ENCODE results near the gene SLC37A1. TPM values are rescaled to one million over a fixed set of nuclear protein-coding genes. Genes with fewer than 3 reads are reported as not detected.

SLC37A1 gene
- total and polyA plus RNA-seq, 9 of the 15 experiments (the other 6 are each of a cell fraction or from before 2014, with no cell fraction given): 0.06 to 3.4 (median 0.40) TPM

DNA sequence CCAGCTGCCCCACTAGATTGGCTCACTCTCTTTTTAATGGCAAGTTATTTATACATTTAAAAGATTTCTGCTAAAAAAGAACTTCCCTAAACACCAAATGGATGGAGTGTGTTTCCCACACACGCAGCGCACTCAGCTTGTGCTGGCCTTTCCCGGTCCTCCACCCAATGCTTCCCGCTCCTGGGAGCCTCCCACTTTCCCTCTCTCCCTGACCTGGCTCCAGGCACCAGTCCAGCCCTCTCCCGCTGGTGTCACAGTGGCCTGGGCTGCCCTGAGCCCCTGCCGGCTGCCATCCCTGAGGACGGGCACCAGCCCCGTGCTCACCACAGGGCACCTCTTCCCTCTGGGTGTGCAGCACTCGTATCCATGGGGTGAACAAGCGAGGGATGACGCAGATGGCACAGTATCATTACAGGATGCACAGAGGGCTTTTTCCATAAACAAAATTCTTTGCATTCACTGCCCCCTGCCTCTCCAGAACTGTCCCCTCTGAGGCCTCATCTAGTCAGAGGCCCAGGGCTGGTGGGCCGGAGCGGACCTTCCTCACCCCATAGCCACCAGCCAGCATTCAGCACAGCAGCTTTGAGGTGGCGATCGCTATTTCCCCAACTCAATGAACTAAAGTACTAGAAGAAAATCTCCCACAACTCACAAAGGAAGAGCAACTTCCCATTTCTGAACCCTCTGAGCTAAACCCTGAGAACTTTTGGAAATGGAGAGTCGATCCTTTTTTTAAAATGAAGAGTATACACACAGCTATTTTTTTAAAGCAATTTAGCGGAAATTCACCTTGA, 68.5 kb downstream of the SLC37A1 start:
- H3K9me1 ChIP-seq (ENCODE audit: control insufficient read depth, insufficient read depth, low read length): no peaks in the 10 kb centered on the region
- H3K27me3 ChIP-seq (ENCODE audit: control insufficient read depth in 2 of 2, insufficient read depth in 2 of 2, low read length in 2 of 2): peaks cover 51 to 93% of the 10 kb centered on the region in 2 experiments
- peaks cover 4% of the 10 kb centered on the region; the same call in 1 of the 2 replicates for H4K20me1 ChIP-seq (replicated peaks; ENCODE audit: control insufficient read depth, insufficient read depth, low read length)
- no peaks in the 10 kb centered on the region for H3K36me3 ChIP-seq (ENCODE audit: control insufficient read depth, insufficient read depth, low read length)
- H3K4me3 ChIP-seq: no peak overlapping the region
- FAIRE-seq: no peak
- intact Hi-C loops (cut with micrococcal nuclease) (no loop called here), in situ Hi-C loops (cut with MboI) (no loop called here)
- H3K9me3 ChIP-seq (replicated peaks; ENCODE audit: control insufficient read depth, insufficient read depth, low read depth, low read length): no peaks in the 10 kb centered on the region
- TF ChIP-seq, protein P1, sequence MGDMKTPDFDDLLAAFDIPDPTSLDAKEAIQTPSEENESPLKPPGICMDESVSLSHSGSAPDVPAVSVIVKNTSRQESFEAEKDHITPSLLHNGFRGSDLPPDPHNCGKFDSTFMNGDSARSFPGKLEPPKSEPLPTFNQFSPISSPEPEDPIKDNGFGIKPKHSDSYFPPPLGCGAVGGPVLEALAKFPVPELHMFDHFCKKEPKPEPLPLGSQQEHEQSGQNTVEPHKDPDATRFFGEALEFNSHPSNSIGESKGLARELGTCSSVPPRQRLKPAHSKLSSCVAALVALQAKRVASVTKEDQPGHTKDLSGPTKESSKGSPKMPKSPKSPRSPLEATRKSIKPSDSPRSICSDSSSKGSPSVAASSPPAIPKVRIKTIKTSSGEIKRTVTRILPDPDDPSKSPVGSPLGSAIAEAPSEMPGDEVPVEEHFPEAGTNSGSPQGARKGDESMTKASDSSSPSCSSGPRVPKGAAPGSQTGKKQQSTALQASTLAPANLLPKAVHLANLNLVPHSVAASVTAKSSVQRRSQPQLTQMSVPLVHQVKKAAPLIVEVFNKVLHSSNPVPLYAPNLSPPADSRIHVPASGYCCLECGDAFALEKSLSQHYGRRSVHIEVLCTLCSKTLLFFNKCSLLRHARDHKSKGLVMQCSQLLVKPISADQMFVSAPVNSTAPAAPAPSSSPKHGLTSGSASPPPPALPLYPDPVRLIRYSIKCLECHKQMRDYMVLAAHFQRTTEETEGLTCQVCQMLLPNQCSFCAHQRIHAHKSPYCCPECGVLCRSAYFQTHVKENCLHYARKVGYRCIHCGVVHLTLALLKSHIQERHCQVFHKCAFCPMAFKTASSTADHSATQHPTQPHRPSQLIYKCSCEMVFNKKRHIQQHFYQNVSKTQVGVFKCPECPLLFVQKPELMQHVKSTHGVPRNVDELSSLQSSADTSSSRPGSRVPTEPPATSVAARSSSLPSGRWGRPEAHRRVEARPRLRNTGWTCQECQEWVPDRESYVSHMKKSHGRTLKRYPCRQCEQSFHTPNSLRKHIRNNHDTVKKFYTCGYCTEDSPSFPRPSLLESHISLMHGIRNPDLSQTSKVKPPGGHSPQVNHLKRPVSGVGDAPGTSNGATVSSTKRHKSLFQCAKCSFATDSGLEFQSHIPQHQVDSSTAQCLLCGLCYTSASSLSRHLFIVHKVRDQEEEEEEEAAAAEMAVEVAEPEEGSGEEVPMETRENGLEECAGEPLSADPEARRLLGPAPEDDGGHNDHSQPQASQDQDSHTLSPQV (IDR thresholded peaks at IDR 0.05): no peak
- TF ChIP-seq, protein P2, sequence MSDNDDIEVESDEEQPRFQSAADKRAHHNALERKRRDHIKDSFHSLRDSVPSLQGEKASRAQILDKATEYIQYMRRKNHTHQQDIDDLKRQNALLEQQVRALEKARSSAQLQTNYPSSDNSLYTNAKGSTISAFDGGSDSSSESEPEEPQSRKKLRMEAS (CRISPR knock-in tag; IDR thresholded peaks at IDR 0.05): no peak
- TF ChIP-seq ZNF583 (CRISPR knock-in tag; IDR thresholded peaks at IDR 0.05) (peak; percentile 91; the same call in 1 of the 2 replicates), CCNT2 (IDR thresholded peaks at IDR 0.05; ENCODE audit: borderline replicate concordance, extremely low read depth, insufficient read length, low read depth, low read length) (no peak)
- TF ChIP-seq, protein P3, sequence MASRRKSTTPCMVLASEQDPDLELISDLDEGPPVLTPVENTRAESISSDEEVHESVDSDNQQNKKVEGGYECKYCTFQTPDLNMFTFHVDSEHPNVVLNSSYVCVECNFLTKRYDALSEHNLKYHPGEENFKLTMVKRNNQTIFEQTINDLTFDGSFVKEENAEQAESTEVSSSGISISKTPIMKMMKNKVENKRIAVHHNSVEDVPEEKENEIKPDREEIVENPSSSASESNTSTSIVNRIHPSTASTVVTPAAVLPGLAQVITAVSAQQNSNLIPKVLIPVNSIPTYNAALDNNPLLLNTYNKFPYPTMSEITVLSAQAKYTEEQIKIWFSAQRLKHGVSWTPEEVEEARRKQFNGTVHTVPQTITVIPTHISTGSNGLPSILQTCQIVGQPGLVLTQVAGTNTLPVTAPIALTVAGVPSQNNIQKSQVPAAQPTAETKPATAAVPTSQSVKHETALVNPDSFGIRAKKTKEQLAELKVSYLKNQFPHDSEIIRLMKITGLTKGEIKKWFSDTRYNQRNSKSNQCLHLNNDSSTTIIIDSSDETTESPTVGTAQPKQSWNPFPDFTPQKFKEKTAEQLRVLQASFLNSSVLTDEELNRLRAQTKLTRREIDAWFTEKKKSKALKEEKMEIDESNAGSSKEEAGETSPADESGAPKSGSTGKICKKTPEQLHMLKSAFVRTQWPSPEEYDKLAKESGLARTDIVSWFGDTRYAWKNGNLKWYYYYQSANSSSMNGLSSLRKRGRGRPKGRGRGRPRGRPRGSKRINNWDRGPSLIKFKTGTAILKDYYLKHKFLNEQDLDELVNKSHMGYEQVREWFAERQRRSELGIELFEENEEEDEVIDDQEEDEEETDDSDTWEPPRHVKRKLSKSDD (conservative IDR thresholded peaks at IDR 0.05; ENCODE audit: low read length): no peak
- TF ChIP-seq, protein P4, sequence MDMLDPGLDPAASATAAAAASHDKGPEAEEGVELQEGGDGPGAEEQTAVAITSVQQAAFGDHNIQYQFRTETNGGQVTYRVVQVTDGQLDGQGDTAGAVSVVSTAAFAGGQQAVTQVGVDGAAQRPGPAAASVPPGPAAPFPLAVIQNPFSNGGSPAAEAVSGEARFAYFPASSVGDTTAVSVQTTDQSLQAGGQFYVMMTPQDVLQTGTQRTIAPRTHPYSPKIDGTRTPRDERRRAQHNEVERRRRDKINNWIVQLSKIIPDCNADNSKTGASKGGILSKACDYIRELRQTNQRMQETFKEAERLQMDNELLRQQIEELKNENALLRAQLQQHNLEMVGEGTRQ (CRISPR knock-in tag; IDR thresholded peaks at IDR 0.05): no peak
- BruUV-seq (replicated peaks): no TSS peak
- ChIA-PET POLR2A (interaction anchor here (1.0 to 1.4 kb wide), 2 partner anchors 11 kb away, joined by 4 to 13 read pairs; no protein-coding TSS in a partner anchor), CTCF (ENCODE audit: low intra/inter-chr PET ratio) (no interaction called here)
- WGBS (ENCODE audit: insufficient coverage, low coverage, missing lambda C conversion rate): 3% methylated on average over 17 of the region's 17 CpGs
- no peak overlapping the region for H3K27ac ChIP-seq (ENCODE audit: extremely low read depth, low read depth, low read length)
- no peak overlapping the region for H3K4me2 ChIP-seq (ENCODE audit: insufficient read depth, low read length)
- no peak overlapping the region for H2AFZ ChIP-seq (ENCODE audit: low read depth, low read length)
- no peaks in the 10 kb centered on the region for H3K79me2 ChIP-seq (ENCODE audit: control insufficient read depth, insufficient read depth, low read length)
- H3K4me1 ChIP-seq (replicated peaks in 1 of 2; ENCODE audit: control insufficient read depth in 2 of 2, insufficient read depth in 2 of 2, low read length in 2 of 2): peaks cover 0 to 6% of the 10 kb centered on the region in 2 experiments; a peak in 1 of 5 replicates
- no peak for DNase-seq (ENCODE audit: extremely low read depth in 1 of 4, low spot score in 3 of 4)
- ATAC-seq: no peak
- H3K9ac ChIP-seq (ENCODE audit: insufficient read depth in 1 of 2, low read depth in 2 of 2, low read length in 2 of 2): no peak overlapping the region; a peak in 1 of 4 replicates

Measured in K562 (cell line).